GM18526 (cell line): ENCODE data around the gene DLEC1.

Experiments
- POLR2A ChIP-seq: IDR thresholded peaks from 3 replicates; pipeline ENCODE4 v1.6.1; 2011; ENCODE audit not compliant: insufficient read length; ENCODE audit errors: extremely low read depth

The DLEC1 gene

DNA sequence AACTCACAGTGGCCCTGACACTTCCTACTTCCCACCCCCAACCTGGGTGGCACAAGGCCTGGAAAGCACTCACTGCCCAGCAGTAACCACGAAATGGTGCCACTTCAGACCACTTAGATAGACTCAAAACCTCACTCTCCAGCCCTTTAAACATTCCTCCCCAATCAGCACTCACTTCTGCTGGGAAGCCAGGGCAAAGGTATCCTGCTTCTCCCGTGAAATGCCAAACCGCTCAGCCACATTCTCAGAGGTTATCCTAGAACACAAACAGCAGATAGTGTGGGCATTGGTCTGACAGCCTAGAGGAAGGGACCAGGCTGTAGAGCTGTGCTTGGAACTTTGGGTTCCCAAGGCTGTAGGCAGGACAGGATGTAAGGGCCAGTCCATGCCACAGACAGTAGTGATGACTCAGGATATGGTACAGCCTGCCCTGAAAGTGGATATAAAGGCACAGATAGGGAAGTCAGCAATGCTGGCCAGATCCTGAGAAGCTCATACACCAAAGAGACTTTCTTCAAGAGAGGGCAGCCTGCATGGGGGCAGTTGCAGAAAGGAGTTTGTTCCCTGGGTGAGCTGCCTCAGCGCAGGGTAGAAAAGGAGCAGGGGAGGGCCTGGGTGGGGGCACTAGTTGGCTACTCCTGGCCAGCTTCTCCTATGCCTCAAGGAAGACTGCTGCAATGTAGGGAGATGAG is 88.7 kb downstream of the DLEC1 start:
- no peak for TF ChIP-seq POLR2A

DNA sequence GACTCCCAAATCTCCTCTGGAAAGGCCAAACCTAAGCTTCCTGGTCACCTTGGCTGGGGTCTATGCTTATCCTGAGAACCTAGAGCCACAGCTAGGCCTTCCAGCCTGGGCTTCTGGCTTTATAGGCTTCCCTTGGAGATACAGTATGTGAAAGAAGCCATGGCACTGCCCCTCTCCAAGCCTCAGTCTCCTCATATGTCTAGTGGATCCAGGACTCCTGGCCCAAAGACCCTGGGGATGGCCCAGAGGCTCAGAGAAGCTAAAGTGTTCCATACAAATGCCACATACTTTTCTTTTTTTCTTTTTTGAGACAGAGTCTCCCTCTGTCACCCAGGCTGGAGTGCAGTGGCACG is 89.3 kb downstream of the DLEC1 start:
- no peak for TF ChIP-seq POLR2A

- no peak for TF ChIP-seq POLR2A
These were observed 90.0 kb downstream of the DLEC1 start for GRCh38 chr3:38129058-38129457.

- no peak for TF ChIP-seq POLR2A
These were observed 91.6 kb downstream of the DLEC1 start for GRCh38 chr3:38130631-38131065.

- TF ChIP-seq POLR2A = no peak
These were observed 92.8 kb downstream of the DLEC1 start for GRCh38 chr3:38131621-38132369.

- no peak for TF ChIP-seq POLR2A
These were observed 94.2 kb downstream of the DLEC1 start for GRCh38 chr3:38133209-38133556.

DNA sequence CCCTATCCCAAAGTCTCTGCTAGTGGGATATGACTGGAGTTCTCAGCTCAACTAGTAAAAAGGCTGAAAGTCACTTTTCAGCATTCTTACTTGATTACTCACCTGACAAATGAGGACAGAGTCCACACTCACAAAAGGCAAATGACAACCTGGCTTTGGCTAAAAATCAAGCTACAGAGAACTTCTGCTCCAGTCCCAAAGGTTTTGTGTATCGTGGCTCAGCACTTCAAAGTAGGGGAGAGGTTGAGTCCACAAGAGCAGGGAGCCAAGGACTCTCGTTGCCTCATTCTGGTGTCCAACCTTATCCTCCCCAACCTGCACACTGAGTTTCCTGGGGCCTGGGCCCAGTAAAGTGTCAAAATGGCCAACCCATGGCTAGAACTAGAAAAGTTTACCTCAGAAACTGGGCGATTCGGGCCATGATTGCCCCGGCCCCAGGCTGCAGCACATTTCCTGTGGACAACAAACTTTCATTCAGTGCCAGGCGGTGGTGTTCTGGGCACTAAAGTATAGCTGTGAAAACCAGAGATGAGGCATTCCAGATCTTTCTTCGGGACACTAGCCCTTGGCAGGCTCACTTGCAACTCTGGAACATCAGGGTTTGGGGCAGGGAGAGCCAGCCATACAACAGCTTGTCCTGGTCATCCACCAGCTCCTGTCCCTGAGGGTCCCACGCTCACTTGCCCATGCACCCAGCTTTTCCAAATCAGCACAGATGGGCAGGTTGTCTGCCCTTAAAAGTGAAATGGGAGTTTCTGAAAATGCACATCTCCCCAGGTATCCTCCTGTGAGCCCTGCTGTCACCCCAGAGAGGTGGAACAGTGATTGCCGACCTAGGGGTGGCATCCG is 94.8 kb downstream of the DLEC1 start:
- TF ChIP-seq POLR2A = no peak

DNA sequence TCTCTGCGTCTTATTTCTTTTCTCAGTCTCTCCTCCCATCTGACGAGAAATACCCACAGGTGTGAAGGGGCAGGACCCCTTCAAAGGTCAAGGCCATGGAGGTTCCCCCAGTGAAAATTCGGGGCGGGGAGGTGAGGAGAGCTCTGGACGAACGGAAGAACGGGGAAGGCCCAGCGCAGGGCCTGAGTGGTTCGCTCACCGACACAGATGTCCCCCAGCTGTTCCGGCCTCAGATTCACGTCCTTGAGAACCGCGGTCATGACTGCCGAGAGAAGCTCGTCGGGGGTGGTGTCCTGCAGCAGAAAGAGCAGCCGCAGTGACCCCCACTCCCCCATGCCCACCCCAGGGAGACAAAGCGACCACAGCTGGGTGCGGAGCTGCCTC is 97.4 kb downstream of the DLEC1 start:
- no peak for TF ChIP-seq POLR2A

DNA sequence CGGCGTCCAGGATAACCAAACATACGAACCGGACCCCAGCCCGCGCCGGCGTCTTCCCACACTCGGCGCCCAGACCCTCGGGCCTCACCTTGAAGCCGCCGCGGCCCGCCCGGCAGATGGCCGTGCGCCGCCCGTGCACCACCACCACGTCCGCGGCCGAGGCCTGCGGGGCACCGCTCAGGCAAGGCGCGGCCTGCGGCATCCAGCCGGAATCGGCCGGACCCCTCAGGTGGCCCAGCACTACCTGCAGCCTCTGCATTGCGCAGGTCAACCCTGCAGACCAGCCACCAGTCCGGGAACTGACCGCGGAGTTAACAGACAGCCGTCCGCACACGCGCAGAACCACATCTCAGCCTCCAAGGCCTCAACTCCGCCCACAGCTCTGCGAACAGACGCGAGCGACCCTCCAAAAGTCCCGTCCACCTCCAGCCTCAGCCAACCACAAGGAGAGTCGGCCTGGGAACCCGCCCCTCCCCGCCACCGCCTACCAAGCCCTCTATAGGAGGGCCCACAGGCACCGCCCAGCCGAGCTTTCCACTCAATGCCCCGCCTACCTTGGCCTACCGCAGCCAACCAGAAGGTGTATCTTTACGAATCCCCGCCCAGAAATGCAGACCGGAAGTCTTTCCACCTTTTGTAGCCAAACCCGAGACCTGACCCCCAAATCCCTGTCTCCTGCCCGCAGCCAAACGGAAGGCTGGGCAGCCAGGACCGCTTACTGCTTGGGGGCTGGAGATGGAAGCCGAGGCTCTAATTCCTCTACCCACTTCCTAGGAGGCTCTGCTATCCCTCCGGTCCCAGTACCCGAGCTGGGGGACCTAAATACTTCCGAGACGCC is 98.0 kb downstream of the DLEC1 start, which contains the start of gene ACAA1:
Gene ACAA1 (minus strand): TSS at position 351 of the 838 bp plus-strand sequence. CDS start 92 bp downstream, at position 259.
- peak; percentile 81 for TF ChIP-seq POLR2A

DNA sequence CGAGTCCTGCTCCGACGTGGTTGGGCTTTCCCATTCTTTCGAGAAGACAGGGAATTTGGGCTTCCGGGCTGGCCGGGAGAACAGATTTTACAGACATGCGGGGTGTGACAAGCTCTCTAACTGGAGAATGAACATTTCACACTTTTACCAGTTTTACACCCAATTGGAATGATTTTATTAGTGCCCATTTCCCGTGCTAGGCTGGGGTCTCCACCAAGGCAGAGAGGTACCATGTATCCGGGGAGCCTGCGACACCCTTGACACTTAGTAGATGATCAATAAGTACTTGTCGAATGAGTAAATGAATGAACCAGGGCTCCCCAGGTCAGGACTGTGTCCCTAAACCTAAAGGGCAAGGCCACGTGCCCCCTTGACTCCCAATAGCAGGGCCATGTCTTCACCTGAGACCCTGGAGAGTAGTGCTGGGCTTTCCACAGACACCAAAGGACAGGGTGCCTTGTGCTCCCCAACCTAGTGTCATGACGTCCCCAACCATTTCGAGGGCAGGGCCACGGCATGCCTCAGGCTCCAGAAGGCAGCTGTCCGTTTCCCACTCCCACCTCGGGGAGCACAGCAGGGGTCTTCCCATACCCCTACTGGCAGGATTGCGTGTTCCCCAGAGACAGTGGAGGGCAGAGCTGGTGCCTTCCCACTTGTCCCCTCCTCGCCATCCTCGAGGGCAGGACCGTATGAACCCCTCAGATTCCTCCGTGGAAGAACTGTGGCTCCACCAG is 98.8 kb downstream of the DLEC1 start:
- TF ChIP-seq POLR2A = no peak

- peak; percentile 93 for TF ChIP-seq POLR2A
These were observed 99.6 kb downstream of the DLEC1 start, which contains the start of gene MYD88 for GRCh38 chr3:38138349-38139190. Gene MYD88, plus strand, starts transcription at chr3:38138661. Its CDS starts 40 bp downstream, at chr3:38138701.

- TF ChIP-seq POLR2A = no peak
These were observed 100.2 kb downstream of the DLEC1 start for GRCh38 chr3:38139191-38139590.

- no peak for TF ChIP-seq POLR2A
These were observed 100.6 kb downstream of the DLEC1 start for GRCh38 chr3:38139652-38140051.
